Stimulated activated CD4-positive, alpha-beta T cell treated with anti-CD3 and anti-CD28 coated beads, Interleukin-2, amount 100 ng/mL, for 24 hours (primary cell): ENCODE data around the gene TMOD4.

Experiments used
- DNase-seq, 2 donors: peaks; one replicate each; pipeline ENCODE4 v3.0.0-alpha.2; 2020

TMOD4 gene

GRCh38 chr1:151142411-151143056 lies 33.2 kb downstream of the TMOD4 start:
- DNase-seq = no peak

- no peak for DNase-seq
Measured at GRCh38 chr1:151137789-151138188, 38.0 kb downstream of the TMOD4 start.

GRCh38 chr1:151135433-151136385 lies 40.1 kb downstream of the TMOD4 start:
- no peak for DNase-seq

GRCh38 chr1:151134991-151135390 lies 40.8 kb downstream of the TMOD4 start:
- no peak for DNase-seq

- DNase-seq = no peak
Measured at GRCh38 chr1:151134396-151134795, 41.4 kb downstream of the TMOD4 start.

GRCh38 chr1:151133018-151133806 lies 42.6 kb downstream of the TMOD4 start:
- DNase-seq = no peak

- DNase-seq = no peak
Measured at GRCh38 chr1:151132335-151133017, 43.3 kb downstream of the TMOD4 start.

GRCh38 chr1:151131701-151132334 lies 44.0 kb downstream of the TMOD4 start:
- DNase-seq = no peak

GRCh38 chr1:151130987-151131586 lies 44.7 kb downstream of the TMOD4 start:
- peak; percentile 84 for DNase-seq

GRCh38 chr1:151128800-151129199 lies 47.0 kb downstream of the TMOD4 start:
- DNase-seq = no peak

GRCh38 chr1:151124763-151125403 lies 50.9 kb downstream of the TMOD4 start:
- DNase-seq = no peak
